Activated CD4-positive, alpha-beta T cell treated with anti-CD3 and anti-CD28 coated beads, Interleukin-2, amount 50 U/mL, for 4 hours (primary cell): ENCODE results near the gene HOMER2.
"Not testable (repeated sequence)": the region's sequence is repeated elsewhere in the genome, so short reads cannot be mapped to it uniquely, and the experiment has no call there.

Experiments
- DNase-seq, 2 experiments: peaks; one replicate each; pipeline ENCODE4 v3.0.0-alpha.2; 2020

Gene HOMER2

GRCh38 chr15:82830427-82831173 lies 121.9 kb downstream of the HOMER2 start:
- DNase-seq, result no peak

- no peak for DNase-seq
These were observed 123.3 kb downstream of the HOMER2 start for GRCh38 chr15:82829234-82829633.

DNA sequence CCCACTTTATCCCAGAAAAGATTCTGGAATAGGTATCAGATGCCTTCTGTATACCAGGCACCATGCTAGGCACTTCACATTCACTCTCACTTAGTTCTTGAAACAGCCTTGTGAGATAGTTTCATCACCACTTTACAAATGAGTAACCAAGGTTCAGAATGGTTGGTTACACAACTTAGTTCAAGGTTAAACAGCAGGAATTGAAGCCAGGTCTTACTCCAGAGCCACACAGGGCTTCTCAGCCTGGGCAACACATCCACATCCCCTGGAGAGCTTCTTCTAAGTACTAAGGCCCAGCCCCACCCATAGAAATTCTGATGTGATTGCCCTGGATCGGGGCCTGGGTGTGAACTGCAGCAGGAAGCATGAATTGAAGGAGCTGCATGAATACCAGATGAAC lies 124.4 kb downstream of the HOMER2 start:
- no peak for DNase-seq

DNA sequence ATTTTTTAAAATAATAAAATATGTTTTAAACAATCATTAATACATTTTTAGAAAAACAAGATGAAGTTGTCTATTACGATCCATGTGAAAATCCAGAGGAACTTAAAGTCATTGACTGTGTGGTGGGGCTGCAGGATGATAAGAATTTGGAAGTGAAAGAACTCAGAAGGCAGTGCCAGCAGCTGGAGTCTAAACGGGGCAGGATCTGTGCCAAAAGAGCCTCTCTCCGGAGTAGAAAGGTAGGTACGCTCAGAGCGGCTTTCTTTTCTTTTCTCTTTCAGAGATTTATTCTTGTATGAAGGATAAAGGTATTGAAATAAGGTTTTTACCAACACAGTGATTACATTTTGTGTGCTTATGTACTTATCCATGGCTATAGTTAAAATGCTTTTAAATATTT lies 129.5 kb downstream of the HOMER2 start:
- no peak for DNase-seq

GRCh38 chr15:82821851-82822250 lies 130.7 kb downstream of the HOMER2 start:
- not testable (repeated sequence) for DNase-seq

GRCh38 chr15:82821396-82821795 lies 131.1 kb downstream of the HOMER2 start:
- not testable (repeated sequence) for DNase-seq

- no peak for DNase-seq
These were observed 132.4 kb downstream of the HOMER2 start for GRCh38 chr15:82820128-82820527.

- DNase-seq, result no peak
These were observed 139.5 kb downstream of the HOMER2 start for GRCh38 chr15:82812994-82813393.

GRCh38 chr15:82810890-82811426 lies 141.6 kb downstream of the HOMER2 start:
- peak; percentile 29 to 37 for DNase-seq

DNA sequence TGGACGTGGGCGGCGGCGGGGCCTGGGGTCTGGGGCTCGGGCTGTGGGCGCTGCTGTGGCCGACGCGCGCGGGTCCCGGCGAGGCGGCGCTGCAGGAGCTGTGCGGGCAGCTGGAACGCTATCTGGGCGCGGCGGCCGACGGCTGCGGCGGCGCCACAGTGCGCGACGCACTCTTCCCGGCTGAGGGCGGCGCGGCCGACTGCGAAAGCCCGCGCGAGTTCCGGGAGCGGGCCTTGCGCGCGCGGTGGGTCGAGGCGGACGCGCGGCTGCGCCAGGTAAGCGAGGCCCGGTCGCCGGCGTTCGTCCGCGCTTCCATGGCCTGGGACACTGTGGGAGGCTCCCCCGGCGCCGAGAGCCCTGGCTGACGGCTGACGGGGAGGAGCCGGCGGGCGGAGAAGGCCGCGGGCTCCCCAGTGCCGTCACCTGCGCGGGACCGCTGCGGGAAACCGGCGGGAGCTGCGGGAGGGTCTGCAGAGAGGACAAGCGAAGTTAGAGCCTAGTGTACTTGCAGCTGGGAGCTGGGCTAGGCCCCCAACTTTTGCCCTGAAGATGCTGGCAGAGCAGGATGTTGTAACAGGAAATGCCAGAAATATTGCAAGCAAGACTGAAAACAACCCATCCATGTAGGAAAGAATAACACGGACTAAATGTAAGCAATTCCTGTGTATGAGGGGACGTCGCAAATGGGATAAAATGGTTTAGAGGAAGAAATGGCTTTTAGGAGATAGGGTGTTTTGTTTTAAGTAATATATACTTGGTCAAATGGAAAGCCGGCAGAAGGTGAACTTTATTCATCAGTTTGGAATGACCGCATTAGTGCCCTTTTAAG lies 142.2 kb downstream of the HOMER2 start:
- DNase-seq, result peak in 1 of 2 experiments; percentile 16

GRCh38 chr15:82809308-82810060 lies 143.0 kb downstream of the HOMER2 start, which contains the start of gene WHAMM:
Gene WHAMM, plus strand, starts transcription at chr15:82809628. Its CDS starts 99 bp downstream, at chr15:82809727.
- DNase-seq, result peak; percentile 92 to 93

DNA sequence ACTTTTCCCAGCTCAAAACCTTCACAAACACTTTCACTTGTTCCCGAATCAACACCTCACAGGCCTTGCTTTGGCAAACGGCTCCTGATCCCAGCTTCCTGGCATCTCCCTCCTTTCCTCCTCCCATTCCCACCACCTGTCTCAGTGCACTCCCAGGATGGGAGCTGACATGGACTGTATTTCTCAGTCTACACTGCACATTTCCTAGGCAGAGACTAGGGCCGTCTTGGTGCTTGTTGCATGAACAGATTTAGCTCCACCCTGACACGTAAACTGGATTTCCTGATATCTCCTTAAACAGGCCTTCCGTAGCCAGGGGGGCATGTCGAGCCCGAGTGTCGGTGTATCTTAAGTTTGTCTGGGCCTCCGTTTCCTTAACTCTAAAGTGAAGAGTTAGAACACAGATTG lies 143.9 kb downstream of the HOMER2 start:
- DNase-seq, result no peak

DNA sequence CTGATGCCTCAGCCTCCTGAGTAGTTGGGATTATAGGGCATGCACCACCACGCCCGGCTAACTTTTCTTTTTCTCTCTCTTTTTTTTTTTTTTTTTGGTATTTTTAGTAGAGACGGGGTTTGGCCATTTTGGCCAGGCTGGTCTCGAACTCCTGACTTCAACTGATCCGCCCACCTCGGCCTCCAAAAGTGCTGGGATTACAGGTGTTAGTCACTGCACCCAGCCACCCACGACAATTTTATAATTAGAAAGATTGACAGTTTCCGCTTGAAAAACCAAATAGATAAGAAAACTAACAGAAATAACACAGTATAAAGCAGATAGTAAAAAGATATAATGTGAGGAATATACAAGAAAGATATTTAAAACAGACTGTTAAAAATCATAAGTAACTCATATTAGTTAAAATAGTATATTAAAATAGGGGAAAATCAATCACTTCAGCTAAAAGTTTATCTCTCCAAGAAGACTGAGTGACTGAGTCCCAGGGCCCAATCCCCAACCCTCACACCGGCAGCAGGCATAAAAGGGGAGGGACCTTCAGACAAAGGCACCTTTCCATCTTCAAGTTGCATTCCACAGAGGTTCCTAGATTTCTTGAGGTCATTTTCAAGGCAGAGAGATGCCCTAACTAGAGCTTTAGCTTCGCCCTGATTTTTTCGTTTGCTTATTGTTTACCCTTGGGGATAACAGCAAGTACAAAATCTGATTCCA lies 144.4 kb downstream of the HOMER2 start:
- no peak for DNase-seq

GRCh38 chr15:82805994-82806406 lies 146.5 kb downstream of the HOMER2 start, which contains the start of gene FSD2:
Gene FSD2, minus strand, starts transcription at chr15:82806069. Its CDS starts 18,679 bp downstream, at chr15:82787390.
- no peak for DNase-seq

GRCh38 chr15:82804575-82804949 lies 148.0 kb downstream of the HOMER2 start:
- DNase-seq, result no peak

DNA sequence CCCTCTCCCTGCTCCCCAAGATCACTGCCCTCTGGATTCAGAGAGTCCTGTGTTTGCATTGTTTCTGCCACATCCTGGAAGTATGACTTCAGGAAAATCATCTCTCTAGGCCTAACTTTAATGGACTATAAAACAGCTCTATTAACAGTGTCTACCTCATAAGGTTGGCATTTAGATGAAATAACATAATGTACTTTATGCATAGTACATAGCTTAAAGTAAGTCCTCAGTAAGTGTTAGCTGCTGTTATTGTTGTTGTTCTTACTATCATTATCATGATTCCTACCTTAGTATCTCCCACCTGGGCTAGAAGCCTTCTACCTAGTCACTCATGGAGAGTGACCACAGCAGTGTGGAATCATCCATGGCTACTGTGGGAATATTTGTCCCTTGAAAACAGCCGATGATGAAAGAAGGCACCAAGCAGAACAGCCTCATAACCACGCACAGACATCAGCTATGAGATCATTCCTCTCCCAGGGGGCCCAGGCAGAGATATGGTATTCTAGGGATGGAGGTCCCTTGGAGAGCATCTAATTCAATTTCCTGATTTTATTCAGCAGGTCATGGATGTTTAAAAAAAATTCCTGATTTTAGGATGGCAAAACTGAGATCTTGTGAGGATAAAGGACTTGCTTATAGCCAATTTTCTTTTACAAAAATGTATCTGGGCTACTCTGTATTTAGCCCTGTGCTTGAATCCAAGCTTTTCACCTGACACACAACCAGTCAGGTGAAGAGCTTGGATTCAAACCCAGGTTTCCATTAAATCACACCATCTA lies 148.5 kb downstream of the HOMER2 start:
- no peak for DNase-seq

DNA sequence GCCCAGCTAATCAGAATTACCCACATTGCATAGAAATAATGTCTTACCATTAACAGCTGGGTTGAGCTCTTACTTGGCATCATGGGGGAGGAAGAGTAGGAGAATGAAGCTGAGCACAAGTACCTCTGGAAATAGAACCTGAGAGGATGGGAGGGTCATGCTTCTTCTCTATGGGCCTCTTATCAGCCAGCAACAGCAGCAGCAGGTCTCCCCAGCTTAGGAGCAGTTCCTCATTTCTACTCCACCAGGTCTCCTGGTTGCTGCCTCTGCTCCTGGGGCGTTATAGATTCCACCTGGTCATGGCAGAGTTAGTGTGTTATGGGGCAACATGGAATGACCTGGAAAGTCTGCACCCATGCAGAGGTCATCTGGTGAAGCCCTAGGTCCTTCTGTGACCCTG lies 150.0 kb downstream of the HOMER2 start:
- DNase-seq, result no peak

DNA sequence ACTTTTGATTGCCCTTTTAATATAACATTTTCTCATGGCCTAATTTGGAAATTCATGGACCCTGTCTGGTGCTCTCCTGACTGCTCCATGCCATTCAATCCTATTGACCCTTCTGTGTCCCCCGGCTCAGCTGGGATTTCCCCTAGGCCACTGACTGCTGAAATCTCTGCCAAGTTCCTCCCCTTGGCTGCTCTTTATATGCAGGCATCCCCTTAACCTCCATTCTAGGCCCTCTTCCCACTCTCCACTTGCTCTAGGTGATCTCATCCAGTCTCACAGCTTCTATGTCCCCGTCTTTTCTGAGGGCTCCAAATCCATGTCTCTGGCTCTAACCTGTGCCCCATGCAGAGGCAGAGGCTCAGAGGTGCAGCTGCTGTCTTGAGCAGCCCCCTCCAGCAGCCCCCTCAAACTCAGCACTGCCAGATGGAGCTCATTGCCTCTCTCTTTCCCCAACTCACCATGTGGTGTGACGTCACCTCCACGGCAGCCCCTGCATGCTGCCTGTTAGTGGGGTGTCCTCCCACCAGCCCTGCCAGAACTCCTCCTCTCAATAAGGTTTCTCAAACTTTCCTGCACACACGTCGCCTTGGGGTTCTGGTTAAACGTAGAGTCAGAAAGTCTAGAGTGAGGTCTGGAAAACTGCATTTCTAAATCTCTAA lies 153.2 kb downstream of the HOMER2 start:
- DNase-seq, result no peak
